ENCODE data around the gene UBXN6. TPM values are rescaled to one million over a fixed set of nuclear protein-coding genes. Genes with fewer than 3 reads are reported as not detected.

Gene UBXN6
- total RNA-seq, 1 donor from 2014 or later, result 147 TPM

- Histone ChIP-seq H3K27me3 (no peaks in the 10 kb centered on the region), H3K27ac (no peak overlapping the region), H3K4me3 (no peak overlapping the region), H3K9me3 (no peaks in the 10 kb centered on the region), H3K36me3 (peaks cover 0 to 70% of the 10 kb centered on the region in 2 donors), H3K4me1 (no peaks in the 10 kb centered on the region)
- TF ChIP-seq POLR2AphosphoS5 (IDR thresholded peaks at IDR 0.05; ENCODE audit: insufficient read depth in 1 of 2, low read depth in 1 of 2), result no peak
- no peak for TF ChIP-seq POLR2A (IDR thresholded peaks at IDR 0.05)
- no peak for TF ChIP-seq CTCF (IDR thresholded peaks at IDR 0.05)
- intact Hi-C loops (cut with DNase I), result no loop called here
- no peak for DNase-seq (ENCODE audit: extremely low spot score in 2 of 2)
Observed at GRCh38 chr19:4497770-4498389, 40.3 kb upstream of the UBXN6 start.

GRCh38 chr19:4496304-4496703 is 38.7 kb upstream of the UBXN6 start:
- Histone ChIP-seq H3K27ac (no peak overlapping the region), H3K36me3 (peaks cover 0 to 64% of the 10 kb centered on the region in 2 donors), H3K9me3 (no peaks in the 10 kb centered on the region), H3K4me1 (no peaks in the 10 kb centered on the region), H3K27me3 (no peaks in the 10 kb centered on the region), H3K4me3 (no peak overlapping the region)
- DNase-seq (ENCODE audit: extremely low spot score in 2 of 2), result no peak
- intact Hi-C loops (cut with DNase I), result no loop called here
- TF ChIP-seq CTCF (IDR thresholded peaks at IDR 0.05) (no peak), POLR2A (IDR thresholded peaks at IDR 0.05) (no peak), POLR2AphosphoS5 (IDR thresholded peaks at IDR 0.05; ENCODE audit: insufficient read depth in 1 of 2, low read depth in 1 of 2) (no peak)

- Histone ChIP-seq H3K4me3 (no peak overlapping the region), H3K4me1 (no peaks in the 10 kb centered on the region), H3K27me3 (no peaks in the 10 kb centered on the region), H3K27ac (no peak overlapping the region), H3K9me3 (no peaks in the 10 kb centered on the region), H3K36me3 (peaks cover 0 to 70% of the 10 kb centered on the region in 2 donors)
- TF ChIP-seq CTCF (IDR thresholded peaks at IDR 0.05) (no peak), POLR2A (IDR thresholded peaks at IDR 0.05) (no peak), POLR2AphosphoS5 (IDR thresholded peaks at IDR 0.05; ENCODE audit: insufficient read depth in 1 of 2, low read depth in 1 of 2) (no peak)
- DNase-seq (ENCODE audit: extremely low spot score in 2 of 2), result no peak
- intact Hi-C loops (cut with DNase I), result no loop called here
Observed at GRCh38 chr19:4495471-4495870, 37.9 kb upstream of the UBXN6 start.

- H3K9me3 ChIP-seq, result no peaks in the 10 kb centered on the region
- no peak overlapping the region for H3K27ac ChIP-seq
- no peak overlapping the region for H3K4me3 ChIP-seq
- no peak for TF ChIP-seq POLR2A (IDR thresholded peaks at IDR 0.05)
- no peak for TF ChIP-seq POLR2AphosphoS5 (IDR thresholded peaks at IDR 0.05; ENCODE audit: insufficient read depth in 1 of 2, low read depth in 1 of 2)
- TF ChIP-seq CTCF (IDR thresholded peaks at IDR 0.05), result no peak
- intact Hi-C loops (cut with DNase I), result no loop called here
- H3K27me3 ChIP-seq, result no peaks in the 10 kb centered on the region
- peaks cover 0 to 78% of the 10 kb centered on the region in 2 donors for H3K36me3 ChIP-seq
- no peaks in the 10 kb centered on the region for H3K4me1 ChIP-seq
- DNase-seq (ENCODE audit: extremely low spot score in 2 of 2), result no peak
Observed at GRCh38 chr19:4494691-4495064, 37.1 kb upstream of the UBXN6 start.

- no peak for DNase-seq (ENCODE audit: extremely low spot score in 2 of 2)
- H3K27me3 ChIP-seq, result no peaks in the 10 kb centered on the region
- no peak overlapping the region for H3K27ac ChIP-seq
- no peaks in the 10 kb centered on the region for H3K9me3 ChIP-seq
- intact Hi-C loops (cut with DNase I), result no loop called here
- peaks cover 0 to 84% of the 10 kb centered on the region in 2 donors for H3K36me3 ChIP-seq
- no peaks in the 10 kb centered on the region for H3K4me1 ChIP-seq
- no peak overlapping the region for H3K4me3 ChIP-seq
- TF ChIP-seq POLR2AphosphoS5 (IDR thresholded peaks at IDR 0.05; ENCODE audit: insufficient read depth in 1 of 2, low read depth in 1 of 2), result no peak
- no peak for TF ChIP-seq POLR2A (IDR thresholded peaks at IDR 0.05)
- no peak for TF ChIP-seq CTCF (IDR thresholded peaks at IDR 0.05)
Observed at GRCh38 chr19:4493929-4494690, 36.5 kb upstream of the UBXN6 start.

All from vagina (tissue), 2 donors.